Inflammatory macrophage treated with lipopolysaccharide for 1 hour (primary cell): Measurements from ENCODE around the gene CDH12.
"Not testable (repeated sequence)": the region's sequence is repeated elsewhere in the genome, so short reads cannot be mapped to it uniquely, and the experiment has no call there.

Experiments used
- DNase-seq, 2 donors: peaks; one replicate each; pipeline ENCODE4 v3.0.0-alpha.2; 2020 to 2022

Gene CDH12

DNA sequence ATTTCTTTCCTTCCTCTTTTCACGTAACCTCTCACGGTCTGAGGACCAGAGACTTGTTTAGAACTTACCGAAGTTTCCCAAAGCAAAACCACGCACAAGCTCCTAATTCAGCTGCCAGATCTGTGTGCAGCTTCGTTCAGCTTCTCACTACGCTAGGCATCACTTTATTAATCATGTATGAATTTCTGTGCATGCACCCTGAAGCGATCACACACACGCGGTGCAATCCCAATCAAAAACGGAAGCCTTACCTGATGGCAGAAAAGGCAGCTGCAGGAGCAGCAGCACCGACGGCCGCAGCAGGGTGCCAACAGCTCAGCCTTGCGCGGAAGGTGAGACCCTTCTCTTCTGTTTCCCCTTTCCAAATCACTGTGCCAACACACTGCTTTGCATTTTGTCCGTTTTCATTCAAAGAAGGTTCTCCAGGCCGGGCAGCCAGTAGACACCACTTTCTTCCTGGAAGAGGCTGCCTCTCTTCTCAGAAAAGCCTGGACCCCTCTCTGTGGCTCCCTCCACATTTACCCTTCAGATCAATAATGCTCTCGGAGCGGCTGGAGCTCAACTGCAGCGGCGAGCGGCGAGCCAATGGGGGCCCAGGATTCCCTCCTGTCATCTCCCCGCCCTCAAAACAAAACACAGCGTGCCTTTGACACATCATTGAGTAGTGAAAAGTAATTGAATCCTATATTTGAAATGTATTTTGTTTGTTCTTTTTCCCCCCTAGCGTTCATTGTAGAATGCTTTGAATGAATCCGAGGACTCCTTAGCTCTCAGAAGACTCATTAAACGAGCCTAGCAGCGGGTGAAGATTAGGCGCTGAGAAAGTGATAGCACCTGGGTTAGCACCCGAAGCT is at the start of gene CDH12:
Gene CDH12, minus strand, starts transcription at position 538 of the 854 bp plus-strand sequence.
- no peak for DNase-seq

DNA sequence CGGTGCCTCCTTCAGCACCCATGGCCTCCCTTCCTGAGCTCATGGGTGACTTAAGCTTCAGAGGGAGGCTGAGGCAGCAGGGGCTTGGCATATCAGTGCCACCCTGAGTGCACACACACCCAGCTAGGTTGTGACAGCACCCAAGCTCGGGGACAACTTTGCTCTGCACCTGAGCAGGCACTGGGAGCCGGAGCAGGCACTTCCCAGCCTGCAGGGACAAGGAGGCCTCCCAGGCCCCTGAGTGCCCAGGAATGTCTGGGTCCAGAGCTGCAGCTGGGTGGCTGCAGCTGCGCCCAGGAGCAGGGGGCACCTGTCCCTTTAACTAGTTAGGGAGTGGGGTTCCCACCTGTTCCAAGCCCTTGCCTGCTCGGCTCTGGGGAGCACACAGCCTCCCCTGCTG is 48.7 kb upstream of the CDH12 start:
- no peak for DNase-seq

DNA sequence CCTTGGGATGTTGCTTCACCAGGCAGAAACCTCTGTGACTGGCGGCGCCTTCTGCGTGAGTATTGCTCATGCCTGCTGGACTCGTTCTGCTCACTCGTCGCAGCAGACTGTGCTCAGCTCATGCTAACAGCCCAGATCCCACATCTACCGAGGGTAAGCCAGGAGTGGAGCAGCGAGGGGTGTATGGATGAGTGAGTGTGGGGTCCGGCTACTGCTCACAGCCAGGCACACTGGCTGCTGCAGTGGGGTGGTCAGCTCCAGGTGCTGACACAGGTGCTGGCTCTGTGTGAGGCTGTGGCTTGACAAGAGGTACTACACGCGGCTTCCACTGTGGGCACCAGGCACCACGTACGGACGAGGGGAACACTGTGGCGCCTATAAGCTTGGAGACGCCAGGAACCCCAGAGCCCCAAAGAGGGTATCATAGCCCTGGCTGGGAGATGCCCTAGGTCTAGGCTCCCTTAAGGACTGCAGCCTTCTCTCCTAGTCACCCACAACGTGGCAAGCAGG is 47.7 kb upstream of the CDH12 start:
- no peak for DNase-seq

DNA sequence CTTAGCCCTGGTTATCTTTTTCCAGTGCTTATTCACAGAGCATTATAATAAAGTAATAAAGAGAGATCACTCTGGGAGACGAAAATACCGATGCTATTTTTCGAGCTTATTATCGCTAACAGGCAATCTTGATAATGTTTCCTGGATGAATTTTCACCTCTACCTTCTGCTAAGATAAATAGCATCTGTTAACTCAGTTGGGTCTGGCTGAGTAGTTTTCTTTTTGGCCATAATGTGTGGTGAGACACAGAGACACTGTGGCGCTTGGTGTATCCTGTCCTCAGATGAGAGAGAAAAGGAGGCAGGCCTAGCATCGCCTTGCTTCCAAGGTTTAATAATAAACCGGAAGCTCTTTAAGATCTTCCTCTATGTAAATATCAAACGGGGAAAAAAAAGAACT is 46.2 kb upstream of the CDH12 start:
- DNase-seq = no peak

DNA sequence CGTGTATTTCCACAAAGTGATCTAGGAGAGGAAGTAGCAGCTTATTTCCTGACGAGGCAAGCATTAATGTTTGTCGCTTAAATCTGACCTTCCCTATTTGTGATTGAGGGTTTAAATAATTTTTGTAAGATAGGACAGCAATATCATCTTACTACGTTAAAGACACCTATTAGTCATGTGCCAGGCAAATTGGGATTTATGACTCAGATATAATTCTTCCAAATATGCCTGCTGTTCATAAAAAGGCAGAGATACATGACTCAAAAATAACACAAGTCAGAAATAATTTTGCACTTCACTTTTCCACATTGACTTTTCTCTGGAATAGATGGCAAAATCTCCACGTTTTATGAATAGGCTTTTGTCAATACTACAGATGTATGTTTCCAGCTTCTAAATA is 43.0 kb upstream of the CDH12 start:
- DNase-seq = no peak

DNA sequence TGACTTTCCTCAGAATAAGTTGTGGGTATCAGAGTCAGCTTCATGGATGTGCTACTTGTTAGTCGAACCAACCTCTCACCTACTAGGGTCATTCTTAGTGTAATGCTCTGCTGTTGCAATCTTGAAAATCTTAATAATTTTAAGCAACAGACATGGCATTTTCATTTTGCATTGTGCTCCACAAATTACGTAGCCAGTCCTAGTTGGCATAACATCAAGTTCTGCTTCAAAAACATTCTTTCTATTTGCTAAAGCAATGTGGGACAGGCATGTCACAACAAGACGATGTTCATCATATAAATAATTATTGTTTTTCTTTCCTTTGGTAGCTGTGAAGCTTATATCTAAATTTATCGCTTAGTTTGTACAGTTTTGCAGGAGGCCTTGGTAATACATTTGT is 39.3 kb upstream of the CDH12 start:
- no peak for DNase-seq

DNA sequence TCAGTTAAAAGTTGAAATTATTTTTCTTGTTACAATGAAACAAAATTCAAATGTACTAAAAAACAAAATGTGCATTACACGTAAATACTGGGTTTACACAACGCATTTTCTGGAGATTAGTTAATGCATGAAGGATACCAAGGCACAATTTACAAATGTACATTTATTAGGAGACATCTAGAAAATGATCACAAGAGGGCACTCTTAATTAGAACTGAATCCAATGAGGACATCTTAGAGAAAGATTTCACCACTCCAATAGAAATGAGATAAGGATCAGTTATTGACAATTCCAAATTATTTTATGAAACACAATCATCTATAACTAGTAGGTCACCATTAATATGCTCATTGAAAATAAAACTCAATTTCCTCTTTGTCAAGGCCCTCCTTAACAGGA is 36.6 kb upstream of the CDH12 start:
- DNase-seq = no peak

DNA sequence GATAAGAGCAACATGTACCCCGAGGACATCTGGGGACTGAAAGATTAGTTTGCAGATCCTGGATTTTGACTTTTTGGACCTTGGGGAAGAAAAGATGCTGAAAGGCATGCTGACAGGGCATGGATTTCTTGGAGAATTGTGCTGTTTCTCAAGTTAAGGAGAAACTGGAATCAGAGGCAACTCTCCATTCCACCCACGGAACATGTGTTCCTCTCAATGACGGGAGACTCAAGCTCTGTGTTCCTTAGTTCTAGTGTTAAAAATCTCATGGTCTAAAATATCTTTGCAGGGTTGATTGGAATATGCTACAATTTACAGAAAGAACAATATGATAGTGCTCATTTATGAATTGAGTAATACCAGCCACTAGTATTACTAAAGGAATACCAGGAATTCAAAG is 34.4 kb upstream of the CDH12 start:
- DNase-seq = no peak

DNA sequence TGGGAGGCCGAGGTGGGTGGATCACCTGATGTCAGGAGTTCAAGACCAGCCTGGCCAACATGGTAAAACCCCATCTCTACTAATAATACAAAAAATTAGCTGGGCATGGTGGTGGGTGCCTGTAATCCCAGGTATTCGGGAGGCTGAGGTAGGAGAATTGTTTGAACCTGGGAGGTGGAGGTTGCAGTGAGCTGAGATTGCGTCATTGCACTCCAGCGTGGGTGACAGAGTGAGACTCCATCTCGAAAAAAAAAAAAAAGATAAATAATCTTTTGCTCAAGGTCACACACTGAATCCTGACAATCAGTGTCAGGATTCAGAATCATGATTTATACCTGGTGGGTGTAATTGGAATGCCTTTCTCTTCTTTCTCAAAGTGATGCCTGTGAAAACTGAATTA is 5.8 kb upstream of the CDH12 start:
- DNase-seq = not testable (repeated sequence)

DNA sequence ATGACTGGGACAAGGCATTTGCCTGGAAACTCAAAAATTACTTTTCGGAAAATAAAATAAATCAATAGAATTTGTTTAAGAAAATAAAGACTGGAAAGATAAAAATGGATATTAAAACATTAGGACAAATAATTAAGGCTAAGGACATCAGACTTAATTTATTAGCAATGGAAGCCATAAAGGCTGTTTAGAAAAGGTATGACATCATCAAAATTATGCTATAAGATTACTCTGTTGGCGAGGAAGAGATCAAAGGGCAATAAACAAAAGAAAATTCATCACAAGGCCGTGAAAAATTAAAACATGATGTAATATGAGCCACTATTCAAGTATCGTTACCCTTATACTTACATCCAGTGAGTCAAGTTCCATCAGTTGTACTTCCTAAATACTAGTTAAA is 2.7 kb upstream of the CDH12 start:
- no peak for DNase-seq

DNA sequence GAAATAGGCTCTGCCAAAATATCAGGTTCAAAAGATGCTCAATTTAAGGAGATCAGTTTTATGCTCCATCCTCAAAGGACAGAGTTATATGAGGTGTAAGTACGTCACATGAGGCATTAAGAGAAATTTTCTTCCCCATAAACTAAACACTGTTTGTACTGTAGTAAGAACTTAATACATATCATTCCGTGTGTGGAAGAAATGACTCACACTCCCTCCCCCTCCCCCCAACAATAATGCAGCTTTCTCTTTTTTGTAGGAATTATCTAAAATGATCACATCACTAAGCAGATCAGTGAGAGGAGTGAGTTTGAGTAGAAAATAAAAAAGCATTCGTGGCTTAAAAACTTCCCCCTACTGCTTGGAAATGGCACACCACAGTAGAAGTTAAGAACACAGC is 2.2 kb downstream of the CDH12 start:
- DNase-seq = no peak

DNA sequence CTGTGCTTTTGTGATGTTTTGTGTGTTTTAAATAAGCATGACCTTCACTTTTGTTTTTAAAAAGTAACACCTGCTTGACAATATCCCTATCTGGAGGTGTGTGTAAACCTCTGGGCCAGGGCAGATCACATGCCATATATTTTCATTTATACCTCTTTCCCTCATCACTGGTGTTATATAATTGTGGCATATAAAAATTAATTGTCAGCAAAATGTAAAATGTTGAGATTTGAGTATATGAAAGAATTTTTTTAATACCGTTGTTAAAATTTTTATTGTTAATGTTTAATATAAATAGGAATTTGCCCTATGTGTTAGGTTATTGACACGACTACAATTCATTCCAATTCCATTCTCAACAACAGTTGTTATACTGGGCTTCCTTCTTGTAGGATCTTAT is 6.5 kb downstream of the CDH12 start:
- no peak for DNase-seq

DNA sequence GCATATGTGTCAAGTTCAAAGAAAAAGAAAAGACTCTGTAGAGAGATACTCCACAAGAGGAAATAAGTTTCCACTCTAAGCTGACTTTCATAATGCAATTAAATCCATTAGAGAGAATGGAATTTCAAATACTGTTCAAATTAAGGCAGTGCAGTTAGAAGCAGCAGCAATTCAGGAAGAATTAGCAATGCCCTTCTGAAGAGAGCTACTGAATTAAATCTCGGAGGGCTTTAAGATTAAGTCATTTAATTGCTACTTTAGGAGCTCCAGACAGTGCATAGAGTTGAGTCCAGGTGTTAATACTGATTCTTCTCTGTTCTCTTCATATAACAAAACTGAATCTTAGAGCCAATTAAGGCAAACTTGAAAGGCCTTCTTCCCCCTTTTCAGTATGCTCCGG is 8.5 kb downstream of the CDH12 start:
- DNase-seq = no peak

DNA sequence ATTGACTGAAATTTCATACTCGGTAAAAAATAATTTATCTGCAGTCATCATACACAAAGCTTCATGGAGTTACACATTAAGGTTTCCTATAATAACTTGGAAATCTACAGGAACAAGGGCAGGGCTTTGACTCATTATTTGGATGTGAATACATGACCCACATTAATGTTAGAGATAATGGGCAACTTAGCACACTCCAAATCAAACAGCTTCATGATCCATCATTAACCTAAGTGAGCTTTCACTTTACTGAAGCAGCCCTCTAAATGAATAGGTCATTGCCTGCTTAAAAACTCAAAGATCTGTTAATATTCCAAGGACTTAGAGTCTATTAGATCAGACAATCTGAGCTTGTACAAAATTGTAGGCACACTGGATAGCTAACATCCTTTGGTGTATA is 9.0 kb downstream of the CDH12 start:
- no peak for DNase-seq

DNA sequence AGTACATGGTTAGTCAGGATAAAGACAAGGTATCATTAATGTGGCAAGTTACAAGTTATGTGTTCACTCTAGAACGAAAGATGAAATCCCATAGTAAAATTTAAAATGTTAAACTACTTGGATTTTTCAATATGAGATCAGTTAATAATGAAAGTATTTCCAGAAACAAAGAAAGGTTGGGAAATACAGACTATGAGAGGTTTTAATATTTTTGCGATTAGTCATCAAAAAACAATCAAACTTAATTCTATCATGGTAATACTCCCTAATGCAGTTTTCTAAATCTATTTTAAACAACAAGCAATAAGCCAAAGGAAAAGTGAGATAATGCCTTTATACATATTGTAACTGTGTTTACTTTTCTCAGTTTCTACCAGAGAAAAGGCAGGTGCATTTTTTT is 10.6 kb downstream of the CDH12 start:
- DNase-seq = no peak

DNA sequence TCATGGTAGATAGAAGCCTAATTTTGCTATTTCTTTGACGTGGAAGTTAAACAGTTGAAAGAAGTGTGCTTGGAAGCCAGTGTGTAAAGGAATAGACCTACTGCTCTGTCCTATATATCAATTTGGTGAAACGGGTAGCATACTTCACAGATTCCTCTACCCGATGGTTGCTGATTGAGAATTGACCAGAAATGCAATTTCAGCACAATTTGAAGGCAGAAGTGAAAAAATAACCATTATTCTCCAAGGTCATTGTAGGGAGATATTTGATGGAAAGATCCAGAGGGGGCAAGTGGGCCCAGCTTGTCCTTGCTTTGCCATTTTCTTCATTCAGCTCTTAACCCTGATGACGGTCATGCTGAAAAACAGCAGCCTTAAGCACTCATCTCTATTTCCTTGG is 15.3 kb downstream of the CDH12 start:
- no peak for DNase-seq

DNA sequence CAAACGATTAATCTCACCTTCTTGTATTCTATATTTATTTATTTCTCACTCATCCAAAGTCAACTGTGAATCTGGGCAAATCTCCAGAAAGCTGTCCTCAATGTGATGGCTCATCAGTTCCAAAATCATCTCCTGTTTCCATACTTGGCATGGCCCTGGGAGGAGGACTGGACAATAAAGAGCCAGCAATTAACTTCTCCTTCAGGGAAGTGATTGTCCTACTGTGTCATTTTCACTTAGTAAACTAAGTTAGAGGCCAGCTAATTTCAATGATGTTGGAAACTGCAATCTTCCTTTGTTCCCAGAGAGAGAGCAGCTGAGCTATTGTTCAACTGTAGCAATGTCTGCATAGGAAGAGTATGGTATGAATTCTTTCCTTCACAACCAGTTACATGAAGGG is 17.5 kb downstream of the CDH12 start:
- DNase-seq = no peak

DNA sequence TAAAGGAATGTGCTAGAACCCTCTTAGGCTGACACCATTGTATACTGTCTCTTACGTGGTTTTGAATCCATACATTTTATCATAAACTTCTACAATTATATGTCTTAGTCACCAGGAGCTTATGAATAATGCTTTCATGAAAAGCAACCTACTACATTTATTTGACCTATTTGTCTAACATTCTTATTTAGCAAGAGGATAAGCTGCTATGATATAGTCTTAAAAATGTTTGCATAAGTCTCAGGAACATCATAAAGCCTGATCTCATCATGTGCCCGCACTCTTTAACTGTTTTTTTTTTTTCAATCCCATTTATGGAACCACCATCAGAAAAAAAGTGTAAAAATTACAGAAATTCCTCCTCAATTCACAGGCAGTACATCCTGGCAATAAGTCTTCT is 59.7 kb downstream of the CDH12 start:
- no peak for DNase-seq

DNA sequence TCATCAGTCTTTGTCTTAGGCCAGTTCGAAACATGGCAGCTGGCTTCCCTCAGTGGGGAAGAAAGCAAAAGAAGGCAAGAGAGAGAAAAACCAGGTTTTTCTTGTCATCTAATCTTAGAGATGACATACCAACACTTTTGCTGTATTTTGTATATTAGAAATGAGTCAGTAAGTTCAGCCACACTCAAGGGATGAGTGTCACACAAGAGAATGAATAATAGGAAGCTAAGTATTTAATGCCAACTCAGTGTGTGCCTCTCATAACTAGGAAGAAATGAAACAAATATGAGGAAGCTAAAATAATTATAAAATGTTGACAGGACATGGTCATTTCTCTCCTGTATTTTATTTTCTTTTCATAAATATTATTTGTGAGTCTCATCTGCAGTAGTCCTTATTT is 65.3 kb downstream of the CDH12 start:
- no peak for DNase-seq

DNA sequence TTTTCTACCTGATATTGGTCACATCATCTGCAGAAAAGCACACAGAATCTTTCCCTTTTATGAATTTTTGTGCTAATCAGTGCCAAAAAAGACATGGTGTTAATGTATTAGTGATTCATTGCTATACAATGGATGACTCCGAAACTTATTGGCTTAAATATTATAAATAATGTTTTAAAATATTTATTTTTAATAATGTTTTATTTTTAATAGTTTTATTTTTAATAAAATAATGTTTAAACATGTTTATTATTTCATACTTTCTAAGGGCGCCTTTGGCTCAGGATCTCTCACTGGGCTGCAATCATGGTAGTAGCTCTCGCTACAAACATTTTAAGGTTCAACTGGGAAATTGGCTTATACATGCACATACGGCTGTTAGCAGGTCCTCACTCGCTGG is 65.7 kb downstream of the CDH12 start:
- DNase-seq = no peak

DNA sequence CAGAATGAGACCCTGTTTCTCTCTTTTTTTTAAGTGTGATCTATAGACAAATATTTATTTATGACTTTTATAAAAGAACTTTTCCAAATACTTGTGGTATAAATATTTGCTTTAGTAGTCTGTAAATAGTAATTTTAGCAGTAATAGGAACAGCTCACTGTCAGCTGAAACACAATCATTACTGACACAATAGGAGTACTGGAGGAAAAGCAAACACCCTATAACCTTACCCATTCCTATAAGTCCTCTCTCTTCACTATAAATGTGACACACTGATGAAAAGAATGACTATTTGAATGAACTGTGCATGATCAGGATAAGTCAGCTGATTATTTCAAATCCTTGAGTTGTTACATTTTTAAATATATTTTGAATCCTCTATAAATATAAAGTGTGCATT is 72.4 kb downstream of the CDH12 start:
- no peak for DNase-seq

DNA sequence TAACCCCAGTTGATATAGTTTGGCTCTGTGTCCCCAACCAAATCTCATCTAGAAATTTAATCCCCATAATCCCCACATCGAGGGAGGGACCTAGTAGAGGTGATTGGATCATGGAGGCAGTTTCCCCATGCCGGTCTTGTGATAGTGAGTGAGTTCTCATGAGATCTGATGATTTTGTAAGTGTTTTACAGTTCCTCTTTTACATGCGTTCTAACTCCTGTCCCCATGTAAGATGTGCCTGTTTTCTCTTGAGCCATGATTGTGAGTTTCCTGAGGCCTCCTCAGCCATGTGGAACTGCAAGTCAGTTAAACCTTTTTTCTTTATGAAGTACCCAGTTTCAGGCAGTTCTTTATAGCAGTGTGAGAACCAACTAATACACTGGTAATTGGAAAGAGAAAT is 73.6 kb downstream of the CDH12 start:
- DNase-seq = no peak

DNA sequence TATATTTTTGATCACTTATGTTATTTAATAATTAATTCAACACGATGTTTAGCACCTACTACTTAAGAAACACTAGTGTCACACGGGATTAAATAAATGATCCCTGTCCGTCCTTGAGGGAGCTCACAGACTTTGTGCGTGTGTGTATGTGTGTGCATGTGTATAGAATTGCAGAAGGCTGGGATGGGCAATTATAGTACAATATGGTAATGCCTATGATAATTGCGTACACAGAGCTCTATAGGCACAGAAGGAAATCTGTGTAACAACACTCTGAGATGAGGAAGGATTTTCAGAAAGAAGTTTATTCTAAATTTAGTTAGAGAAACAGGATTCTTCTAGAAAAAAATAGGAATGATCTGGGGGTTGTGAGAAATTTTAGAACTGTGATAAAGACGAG is 76.9 kb downstream of the CDH12 start:
- DNase-seq = no peak

DNA sequence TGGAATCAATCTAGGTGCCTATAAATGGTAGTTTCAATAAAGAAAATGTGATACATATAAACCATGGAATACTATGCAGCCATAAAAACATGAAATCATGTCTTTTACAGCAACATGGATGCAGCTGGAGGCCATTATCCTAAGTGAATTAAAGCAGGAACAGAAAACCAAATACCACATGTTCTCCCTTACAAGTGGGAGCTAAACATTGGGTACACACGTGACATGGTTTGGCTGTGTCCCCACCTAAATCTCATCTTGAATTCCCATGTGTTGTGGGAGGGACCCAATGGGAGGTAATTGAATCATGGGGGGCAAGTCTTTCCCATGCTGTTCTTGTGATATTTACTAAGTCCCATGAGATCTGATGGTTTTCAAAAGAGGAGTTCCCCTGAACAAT is 78.9 kb downstream of the CDH12 start:
- not testable (repeated sequence) for DNase-seq

DNA sequence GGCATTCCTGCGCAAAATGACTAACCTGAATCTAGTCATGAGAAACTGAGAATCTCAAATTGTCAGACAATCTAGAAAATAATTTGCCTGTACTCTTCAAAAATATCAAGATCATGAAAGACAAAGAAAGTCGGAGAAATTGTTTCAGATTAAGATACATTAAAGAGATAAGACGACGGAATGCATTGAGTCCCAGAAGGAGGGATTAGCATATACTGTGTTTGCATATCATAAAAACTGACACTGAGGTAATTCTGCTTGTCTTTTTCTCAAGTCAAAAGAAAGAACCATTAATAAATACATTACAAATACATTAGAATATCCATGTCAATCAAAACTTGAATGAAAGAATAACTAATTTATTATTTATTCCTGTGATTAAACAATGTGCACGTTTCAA is 88.4 kb downstream of the CDH12 start:
- no peak for DNase-seq
